ENCODE data around the gene BCKDK. TPM values are rescaled to one million over a fixed set of nuclear protein-coding genes. Genes with fewer than 3 reads are reported as not detected.

The BCKDK gene
- total RNA-seq, 1 experiment from 2014 or later: 57.0 TPM

DNA sequence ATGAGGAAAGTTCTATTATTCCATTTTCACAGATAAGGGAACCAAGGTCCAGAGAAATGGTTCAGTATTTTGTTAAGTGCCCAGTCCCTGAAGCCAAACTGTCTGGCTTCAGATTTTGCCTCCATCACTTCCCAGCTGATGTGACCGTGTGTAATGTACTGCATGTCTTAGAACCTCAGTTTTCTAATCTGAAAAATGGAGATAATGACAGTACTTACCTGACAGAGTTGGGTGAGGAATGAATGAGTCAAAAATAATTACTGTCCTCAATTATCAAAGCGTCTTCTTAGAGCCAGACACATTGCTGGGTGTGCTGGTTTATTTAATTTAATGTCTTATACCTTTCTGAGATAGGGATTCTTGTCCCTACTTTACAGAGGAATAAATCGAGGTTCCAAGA lies 40.8 kb upstream of the BCKDK start:
- Histone ChIP-seq H2BK12ac (ENCODE audit: insufficient read length, low read depth, low read length) (no peak overlapping the region), H4K8ac (replicated peaks; ENCODE audit: insufficient read length, low read depth, low read length) (no peak overlapping the region), H2AK5ac (ENCODE audit: insufficient read length, low read length) (no peak overlapping the region), H2BK120ac (ENCODE audit: low read depth, low read length, poor library complexity, severe bottlenecking) (no peak overlapping the region), H3T11ph (ENCODE audit: low read length) (no peak overlapping the region), H3K23me2 (ENCODE audit: insufficient read length, low read depth, low read length, poor library complexity, severe bottlenecking) (peaks cover 6% of the 10 kb centered on the region), H3K56ac (ENCODE audit: insufficient read length, low read depth, low read length) (no peak overlapping the region), H2AFZ (ENCODE audit: low read length) (no peak overlapping the region), H4K5ac (ENCODE audit: insufficient read length, low read depth, low read length) (no peak overlapping the region), H3K79me2 (ENCODE audit: insufficient read depth, low read length) (peaks cover 18% of the 10 kb centered on the region; the same call in 1 of the 2 replicates), H3K27me3 (ENCODE audit: insufficient read depth, low read length) (no peaks in the 10 kb centered on the region), H3K79me1 (ENCODE audit: insufficient read depth, low read depth, low read length, poor library complexity, severe bottlenecking) (peaks cover 6% of the 10 kb centered on the region), H3K4ac (ENCODE audit: low read depth, low read length) (no peak overlapping the region), H3K9ac (ENCODE audit: extremely low read depth, insufficient read length, low read length) (no peak overlapping the region), H2BK5ac (ENCODE audit: insufficient read length, low read length) (no peak overlapping the region), H3K18ac (ENCODE audit: insufficient read length, low read depth, low read length) (no peak overlapping the region), H3K4me2 (ENCODE audit: insufficient read depth, insufficient read length, low read length) (no peak overlapping the region), H2BK20ac (ENCODE audit: low read depth, low read length, poor library complexity, severe bottlenecking) (no peak overlapping the region), H4K91ac (ENCODE audit: insufficient read length, low read depth, low read length) (no peak overlapping the region), H3K23ac (ENCODE audit: insufficient read length, low read depth, low read length) (no peak overlapping the region), H3K14ac (ENCODE audit: insufficient read depth, low read length) (no peak overlapping the region), H3K4me1 (ENCODE audit: insufficient read depth, low read length) (no peaks in the 10 kb centered on the region), H2BK15ac (ENCODE audit: low read depth, low read length) (no peak overlapping the region), H4K20me1 (ENCODE audit: control insufficient read depth, insufficient read depth, insufficient read length) (no peaks in the 10 kb centered on the region), H3K27ac (ENCODE audit: insufficient read length, low read depth, low read length) (no peak overlapping the region), H3K9me3 (ENCODE audit: control insufficient read depth, low read depth, low read length) (no peaks in the 10 kb centered on the region)
- no CpG with 5 or more reads among the region's 3 CpGs for WGBS (ENCODE audit: extremely low coverage, insufficient read length, low lambda C conversion rate)
- no peak overlapping the region for H3K4me3 Mint-ChIP-seq
- H3K4me1 Mint-ChIP-seq: peaks cover 8% of the 10 kb centered on the region in 2 experiments
- no peaks in the 10 kb centered on the region for H3K9me3 Mint-ChIP-seq
- H3K27me3 Mint-ChIP-seq (ENCODE audit: low read depth): no peaks in the 10 kb centered on the region
- H3K27ac Mint-ChIP-seq: no peak overlapping the region
- H3K36me3 Mint-ChIP-seq (ENCODE audit: insufficient read depth in 1 of 3, low read depth in 3 of 3): peaks cover 13 to 25% (median 20%) of the 10 kb centered on the region in 3 experiments
- no peak for DNase-seq
- TF ChIP-seq, protein P1, sequence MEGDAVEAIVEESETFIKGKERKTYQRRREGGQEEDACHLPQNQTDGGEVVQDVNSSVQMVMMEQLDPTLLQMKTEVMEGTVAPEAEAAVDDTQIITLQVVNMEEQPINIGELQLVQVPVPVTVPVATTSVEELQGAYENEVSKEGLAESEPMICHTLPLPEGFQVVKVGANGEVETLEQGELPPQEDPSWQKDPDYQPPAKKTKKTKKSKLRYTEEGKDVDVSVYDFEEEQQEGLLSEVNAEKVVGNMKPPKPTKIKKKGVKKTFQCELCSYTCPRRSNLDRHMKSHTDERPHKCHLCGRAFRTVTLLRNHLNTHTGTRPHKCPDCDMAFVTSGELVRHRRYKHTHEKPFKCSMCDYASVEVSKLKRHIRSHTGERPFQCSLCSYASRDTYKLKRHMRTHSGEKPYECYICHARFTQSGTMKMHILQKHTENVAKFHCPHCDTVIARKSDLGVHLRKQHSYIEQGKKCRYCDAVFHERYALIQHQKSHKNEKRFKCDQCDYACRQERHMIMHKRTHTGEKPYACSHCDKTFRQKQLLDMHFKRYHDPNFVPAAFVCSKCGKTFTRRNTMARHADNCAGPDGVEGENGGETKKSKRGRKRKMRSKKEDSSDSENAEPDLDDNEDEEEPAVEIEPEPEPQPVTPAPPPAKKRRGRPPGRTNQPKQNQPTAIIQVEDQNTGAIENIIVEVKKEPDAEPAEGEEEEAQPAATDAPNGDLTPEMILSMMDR (conservative IDR thresholded peaks at IDR 0.05): no peak

Measured in H9 (cell line).